NOMO-1 treated with DMSO at 0.1 percent for 48 hours (cell line): ENCODE measurements around the gene AP5S1.
"Not testable (repeated sequence)": the region's sequence is repeated elsewhere in the genome, so short reads cannot be mapped to it uniquely, and the experiment has no call there.

Source experiments
- DNase-seq: peaks from one replicate; lab custom pipeline; 2025; ENCODE audit not compliant: unreplicated experiment; lab: John Stamatoyannopoulos, UW

The AP5S1 gene

GRCh38 chr20:3842348-3842930 is 22.1 kb downstream of the AP5S1 start:
- no peak for DNase-seq

- peak; percentile 9 for DNase-seq
Observed at GRCh38 chr20:3843490-3843889, 23.1 kb downstream of the AP5S1 start.

- not testable (repeated sequence) for DNase-seq
Observed at GRCh38 chr20:3843990-3844619, 23.8 kb downstream of the AP5S1 start.

- no peak for DNase-seq
Observed at GRCh38 chr20:3846378-3846739, 26.0 kb downstream of the AP5S1 start.

GRCh38 chr20:3846740-3847428 is 26.5 kb downstream of the AP5S1 start, which contains the start of gene MAVS:
MAVS (plus strand) TSS chr20:3846834; CDS start chr20:3854625, 7,791 bp downstream.
- peak; percentile 71 for DNase-seq

- peak; percentile 24 for DNase-seq
Observed at GRCh38 chr20:3847429-3847940, 27.1 kb downstream of the AP5S1 start.

GRCh38 chr20:3848565-3848964 is 28.2 kb downstream of the AP5S1 start:
- DNase-seq, result no peak

- no peak for DNase-seq
Observed at GRCh38 chr20:3854462-3854871, 34.1 kb downstream of the AP5S1 start.

- no peak for DNase-seq
Observed at GRCh38 chr20:3857405-3857804, 37.1 kb downstream of the AP5S1 start.

- no peak for DNase-seq
Observed at GRCh38 chr20:3858689-3859088, 38.3 kb downstream of the AP5S1 start.

GRCh38 chr20:3861191-3861590 is 40.8 kb downstream of the AP5S1 start:
- no peak for DNase-seq

- no peak for DNase-seq
Observed at GRCh38 chr20:3862333-3862732, 42.0 kb downstream of the AP5S1 start.

GRCh38 chr20:3863317-3863716 is 43.0 kb downstream of the AP5S1 start:
- no peak for DNase-seq

- DNase-seq, result no peak
Observed at GRCh38 chr20:3864518-3864917, 44.2 kb downstream of the AP5S1 start.

GRCh38 chr20:3865152-3865886 is 45.0 kb downstream of the AP5S1 start:
- DNase-seq, result no peak

GRCh38 chr20:3865887-3866407 is 45.6 kb downstream of the AP5S1 start:
- DNase-seq, result no peak

GRCh38 chr20:3866464-3866863 is 46.1 kb downstream of the AP5S1 start:
- no peak for DNase-seq

- DNase-seq, result no peak
Observed at GRCh38 chr20:3867802-3868201, 47.5 kb downstream of the AP5S1 start.

GRCh38 chr20:3869839-3870634 is 49.7 kb downstream of the AP5S1 start:
- DNase-seq, result no peak

- no peak for DNase-seq
Observed at GRCh38 chr20:3871550-3872265, 51.4 kb downstream of the AP5S1 start.
